Retinal pigment epithelial cell (primary cell): ENCODE data around the gene LBX2.

Experiments used
- DNase-seq: peaks from one replicate; pipeline ENCODE4 v3.0.0-alpha.2; 2010; ENCODE audit warnings: low read depth
- H3K4me3 ChIP-seq: 2 replicates; pipeline ENCODE4 v1.5.1; 2011; ENCODE audit warnings: mild to moderate bottlenecking, low read length, control low read depth, moderate library complexity
- TF ChIP-seq, protein P1 (sequence below): conservative IDR thresholded peaks from 2 replicates; pipeline ENCODE4 v1.5.1; 2011; ENCODE audit warnings: low read depth, low read length, control low read depth, inconsistent platforms

LBX2 gene

DNA sequence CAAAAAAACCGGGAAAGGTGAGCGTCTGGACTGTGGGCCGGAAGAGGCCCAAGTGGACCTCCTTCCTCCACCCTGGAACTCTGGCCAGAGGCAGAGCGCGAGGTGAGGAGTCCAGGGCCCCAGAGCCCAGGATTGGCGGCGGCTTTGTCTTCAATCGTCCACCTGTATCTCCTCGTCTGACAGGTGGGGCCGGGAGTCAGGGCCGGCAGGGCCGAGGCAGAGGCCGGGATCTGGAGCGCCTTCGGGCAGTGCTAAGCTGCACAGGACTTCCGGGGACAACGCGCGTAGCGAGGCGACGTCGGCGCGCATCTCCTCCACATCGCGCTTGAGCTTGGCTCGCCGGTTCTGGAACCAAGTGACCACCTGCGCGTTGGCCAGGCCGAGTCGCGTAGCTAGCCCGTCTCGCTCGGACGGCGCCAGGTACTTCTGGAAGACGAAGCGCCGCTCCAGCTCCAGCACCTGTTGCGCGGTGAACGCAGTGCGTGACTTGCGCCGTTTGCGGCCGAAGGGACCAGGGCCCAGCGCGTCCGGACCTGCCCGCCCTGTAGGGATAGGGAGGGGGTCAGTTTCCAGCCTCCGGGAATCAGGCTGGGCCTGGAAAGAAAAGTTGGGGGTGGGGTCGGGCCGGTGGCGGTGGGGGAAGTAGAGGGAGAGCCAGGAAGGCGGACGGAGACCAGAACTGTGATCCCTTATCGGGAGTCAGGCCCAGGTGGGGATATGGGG, 1.5 kb downstream of the LBX2 start:
- DNase-seq, result no peak
- TF ChIP-seq, protein P1, sequence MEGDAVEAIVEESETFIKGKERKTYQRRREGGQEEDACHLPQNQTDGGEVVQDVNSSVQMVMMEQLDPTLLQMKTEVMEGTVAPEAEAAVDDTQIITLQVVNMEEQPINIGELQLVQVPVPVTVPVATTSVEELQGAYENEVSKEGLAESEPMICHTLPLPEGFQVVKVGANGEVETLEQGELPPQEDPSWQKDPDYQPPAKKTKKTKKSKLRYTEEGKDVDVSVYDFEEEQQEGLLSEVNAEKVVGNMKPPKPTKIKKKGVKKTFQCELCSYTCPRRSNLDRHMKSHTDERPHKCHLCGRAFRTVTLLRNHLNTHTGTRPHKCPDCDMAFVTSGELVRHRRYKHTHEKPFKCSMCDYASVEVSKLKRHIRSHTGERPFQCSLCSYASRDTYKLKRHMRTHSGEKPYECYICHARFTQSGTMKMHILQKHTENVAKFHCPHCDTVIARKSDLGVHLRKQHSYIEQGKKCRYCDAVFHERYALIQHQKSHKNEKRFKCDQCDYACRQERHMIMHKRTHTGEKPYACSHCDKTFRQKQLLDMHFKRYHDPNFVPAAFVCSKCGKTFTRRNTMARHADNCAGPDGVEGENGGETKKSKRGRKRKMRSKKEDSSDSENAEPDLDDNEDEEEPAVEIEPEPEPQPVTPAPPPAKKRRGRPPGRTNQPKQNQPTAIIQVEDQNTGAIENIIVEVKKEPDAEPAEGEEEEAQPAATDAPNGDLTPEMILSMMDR, result no peak
- peak overlapping the region; percentile 41 for H3K4me3 ChIP-seq

DNA sequence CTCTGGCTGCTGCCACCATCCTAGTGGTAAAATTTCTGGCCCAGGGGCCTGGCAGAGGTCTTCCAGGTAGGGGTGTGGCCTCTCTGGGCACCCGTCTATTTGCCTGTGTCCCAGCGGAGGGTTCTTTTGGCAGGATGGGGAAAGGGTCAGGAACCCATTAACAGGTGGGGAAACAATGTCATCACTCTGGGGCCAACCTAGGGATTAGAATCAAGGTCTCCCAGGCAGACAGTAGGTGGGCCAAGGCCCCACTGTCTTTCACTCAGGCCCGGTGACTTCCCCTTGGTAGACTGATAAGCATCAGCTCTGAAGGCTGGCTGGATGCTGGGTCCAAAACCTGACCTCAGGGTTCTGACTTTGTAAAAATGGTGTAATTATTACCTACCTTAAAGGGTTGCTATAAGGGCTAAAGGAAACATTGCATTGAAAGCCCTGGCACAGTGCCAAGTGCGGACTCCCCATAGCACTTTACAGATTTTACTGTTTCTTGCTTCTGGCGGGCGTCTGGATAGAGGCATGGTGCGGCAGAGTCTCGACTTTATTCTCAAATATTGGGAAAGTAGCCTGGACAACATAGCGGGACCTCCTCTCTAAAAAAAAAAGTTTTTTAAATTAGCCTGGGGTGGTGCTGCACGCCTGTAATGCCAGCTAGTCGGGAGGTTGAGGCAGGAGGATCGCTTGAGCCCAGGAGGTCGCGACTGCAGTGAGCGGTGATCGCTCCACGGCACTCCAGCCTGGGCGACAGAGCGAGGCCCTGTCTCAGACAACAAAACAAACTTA, 2.2 kb downstream of the LBX2 start:
- TF ChIP-seq, protein P1, result no peak
- H3K4me3 ChIP-seq, result no peak overlapping the region
- no peak for DNase-seq

DNA sequence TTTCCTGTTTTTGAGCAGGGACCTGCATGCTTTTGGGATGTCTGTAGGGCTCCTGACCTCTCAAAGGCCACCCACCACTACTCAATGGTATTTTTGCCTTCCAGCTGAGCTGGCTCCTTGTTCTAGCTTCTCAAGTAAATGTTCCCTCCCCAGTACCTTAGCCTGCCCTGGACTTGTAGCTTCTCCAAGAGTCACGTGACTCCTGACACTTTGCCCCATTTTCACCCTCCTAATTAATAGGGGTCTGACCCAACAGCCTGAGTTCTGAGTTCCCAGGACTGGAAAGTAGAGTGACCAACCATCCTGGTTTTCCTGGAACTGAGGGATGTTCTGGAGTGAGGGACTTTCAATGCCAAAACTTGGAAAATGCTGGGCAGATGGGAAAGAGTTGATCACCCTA, 4.0 kb downstream of the LBX2 start:
- no peak overlapping the region for H3K4me3 ChIP-seq
- no peak for DNase-seq
- TF ChIP-seq, protein P1, result no peak

DNA sequence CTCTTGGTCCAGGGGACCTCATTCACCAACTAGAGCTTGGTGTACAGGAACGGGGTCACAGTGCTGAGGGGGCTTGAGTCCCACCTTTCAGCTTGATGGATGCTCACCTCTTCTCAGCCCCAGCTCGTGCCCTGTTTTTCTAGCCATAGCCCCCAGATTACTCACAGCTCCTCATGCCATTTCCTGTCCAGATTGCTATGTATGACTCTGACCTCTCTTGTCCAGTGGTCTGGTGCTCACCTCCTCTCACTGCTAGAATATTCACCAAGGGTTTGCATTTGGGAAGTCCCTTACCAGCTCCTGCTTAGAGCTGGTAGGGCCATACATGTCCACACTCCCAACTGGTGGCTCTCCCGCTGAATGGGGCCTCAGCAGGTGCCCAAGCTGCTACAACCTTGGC, 5.9 kb downstream of the LBX2 start:
- no peak for DNase-seq
- TF ChIP-seq, protein P1, result no peak
- H3K4me3 ChIP-seq, result no peak overlapping the region

DNA sequence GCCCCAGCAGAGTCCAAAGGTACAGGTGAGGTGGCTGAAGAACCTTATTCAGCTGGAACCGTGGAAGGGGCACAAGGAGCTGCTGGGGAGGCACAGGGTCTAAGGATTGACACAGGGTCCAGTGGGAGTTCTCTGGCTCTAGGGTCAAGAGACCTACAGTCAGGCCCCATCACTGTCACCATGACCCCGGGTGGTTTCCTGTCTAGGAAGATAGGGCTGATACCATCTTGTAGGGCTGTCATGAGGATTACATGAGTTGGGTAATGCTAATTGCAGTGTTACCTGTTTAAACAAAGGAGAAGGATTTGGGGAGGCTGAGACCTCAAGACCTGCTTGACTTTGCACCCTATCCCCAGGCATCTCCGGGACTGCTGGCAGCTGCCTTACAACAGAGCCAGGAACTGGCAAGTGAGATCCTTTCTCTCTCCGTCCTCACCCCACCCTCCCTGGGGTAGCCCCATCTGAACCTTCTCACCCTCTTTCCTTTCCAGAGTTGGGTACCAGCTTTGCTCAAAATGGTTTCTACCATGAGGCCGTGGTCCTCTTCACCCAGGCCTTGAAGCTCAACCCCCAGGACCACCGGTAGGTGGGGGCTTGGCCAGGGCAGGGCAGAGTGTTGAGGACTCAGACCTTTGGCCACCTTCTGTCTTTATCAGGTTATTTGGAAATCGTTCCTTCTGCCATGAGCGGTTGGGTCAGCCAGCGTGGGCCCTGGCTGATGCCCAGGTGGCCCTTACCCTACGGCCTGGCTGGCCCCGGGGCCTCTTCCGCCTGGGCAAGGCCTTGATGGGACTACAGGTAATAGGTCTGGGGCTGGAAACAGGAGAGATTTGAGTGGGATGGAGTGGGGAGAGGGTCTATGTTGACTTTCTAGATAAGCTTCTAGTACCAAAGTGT, 7.5 kb downstream of the LBX2 start:
- no peak overlapping the region for H3K4me3 ChIP-seq
- TF ChIP-seq, protein P1, result no peak
- DNase-seq, result no peak

DNA sequence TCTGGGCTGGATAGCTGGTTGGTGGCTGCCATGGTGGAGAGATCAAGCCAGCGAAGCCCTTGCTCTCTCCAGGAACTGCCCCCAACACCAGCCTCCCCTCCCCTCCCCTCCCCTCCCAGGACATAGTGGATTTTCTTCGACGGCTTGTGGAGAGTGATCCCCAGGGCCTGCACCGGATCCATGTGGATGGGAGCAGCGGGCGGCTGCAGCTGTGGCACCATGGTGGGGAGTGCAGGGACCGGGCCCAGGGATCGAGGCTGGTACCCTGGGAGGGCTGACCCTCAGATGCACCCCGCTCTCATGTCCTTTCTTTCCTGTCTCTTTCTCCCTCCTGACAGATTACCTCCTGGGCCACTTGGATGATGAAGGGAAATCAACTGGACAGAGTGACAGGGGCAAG, 9.5 kb downstream of the LBX2 start:
- H3K4me3 ChIP-seq, result no peak overlapping the region
- no peak for DNase-seq
- TF ChIP-seq, protein P1, result no peak
